Globus pallidus (tissue), 1 donor: ENCODE results near the gene SYMPK.
"Not testable (repeated sequence)": the region's sequence is repeated elsewhere in the genome, so short reads cannot be mapped to it uniquely, and the experiment has no call there.

ENCODE experiments used
- DNase-seq: peaks from one replicate; pipeline ENCODE4 v3.0.0-alpha.2; 2015; ENCODE audit warnings: low spot score

Gene SYMPK

DNA sequence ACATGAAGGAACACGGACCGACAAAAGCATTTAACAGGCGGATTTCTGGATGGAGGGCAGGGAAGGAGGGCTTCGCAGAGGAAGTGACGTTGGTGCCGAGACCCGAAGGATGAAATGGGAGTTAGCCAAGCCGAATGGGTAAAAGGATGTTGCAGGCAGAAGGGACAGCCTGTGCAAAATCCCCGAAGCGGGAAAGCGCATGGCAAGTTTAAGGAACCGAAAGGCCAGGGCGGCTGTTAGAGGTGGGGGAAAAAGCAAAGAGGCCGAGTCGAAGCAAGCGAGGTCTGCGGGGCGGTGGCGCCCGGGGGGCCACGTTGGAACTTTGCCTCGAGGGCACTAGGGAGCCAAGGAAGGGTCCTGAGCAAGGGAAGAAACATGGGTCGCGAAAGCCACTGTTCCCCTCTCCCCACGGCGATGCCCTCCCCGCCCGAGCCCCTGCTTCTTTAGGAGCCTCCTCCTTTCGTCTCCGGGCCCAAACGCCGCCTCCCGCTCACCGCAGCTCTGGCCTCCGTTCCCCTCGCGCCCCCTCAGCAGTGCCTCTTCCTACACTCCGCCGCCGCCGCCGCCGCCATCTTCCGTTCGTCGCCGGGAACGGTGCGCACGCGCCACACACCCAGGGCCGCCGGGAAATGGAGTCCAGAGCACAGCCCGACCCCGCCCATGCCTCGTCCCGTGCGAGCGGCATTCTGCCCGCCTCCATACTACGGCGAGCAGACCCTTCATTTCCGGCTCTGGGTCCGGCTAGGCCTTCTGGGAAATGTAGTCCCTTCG lies at the start of gene SYMPK:
TSS of gene SYMPK (minus strand) at position 584 of the 771 bp plus-strand sequence. CDS start 8,652 bp downstream, outside the sequence.
- DNase-seq, result peak; percentile 98

DNA sequence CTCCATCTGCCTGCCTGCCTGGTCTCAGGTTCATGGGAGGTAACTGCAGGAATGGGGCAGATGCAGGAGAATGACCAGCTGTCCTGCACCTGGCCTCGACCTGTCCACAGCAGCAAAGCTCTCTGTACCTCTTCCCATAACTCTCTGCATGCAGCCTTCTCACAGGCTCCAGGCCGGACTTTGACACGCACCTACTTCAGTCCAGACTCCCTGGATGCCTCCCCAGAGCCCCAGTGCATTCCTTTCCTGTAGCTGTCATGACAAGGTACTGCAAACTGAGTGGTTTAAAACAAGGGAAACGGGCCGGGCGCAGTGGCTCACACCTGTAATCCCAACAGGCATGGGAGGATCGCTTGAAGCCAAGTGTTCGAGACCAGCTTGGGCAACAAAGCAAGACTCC lies 48.3 kb upstream of the SYMPK start:
- no peak for DNase-seq

DNA sequence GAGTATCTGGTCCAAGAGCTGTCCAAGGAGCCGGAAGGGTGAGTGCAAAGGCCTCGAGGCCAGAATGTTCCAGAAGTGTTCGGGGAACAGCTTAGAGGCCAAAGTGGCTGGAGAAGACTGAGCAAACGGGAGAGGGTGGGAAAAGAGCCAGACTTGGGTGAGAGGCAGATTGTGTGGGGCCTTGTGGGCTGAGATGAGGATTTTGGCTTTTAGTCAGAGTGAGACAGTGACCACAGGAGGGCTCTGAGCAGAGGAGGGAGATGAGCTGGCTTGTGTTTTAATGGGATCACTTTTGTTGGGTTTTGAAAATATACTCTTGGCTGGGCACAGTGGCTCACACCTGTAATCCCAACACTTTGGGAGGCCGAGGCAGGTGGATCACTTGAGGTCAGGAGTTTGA lies 46.0 kb upstream of the SYMPK start:
- DNase-seq, result no peak

DNA sequence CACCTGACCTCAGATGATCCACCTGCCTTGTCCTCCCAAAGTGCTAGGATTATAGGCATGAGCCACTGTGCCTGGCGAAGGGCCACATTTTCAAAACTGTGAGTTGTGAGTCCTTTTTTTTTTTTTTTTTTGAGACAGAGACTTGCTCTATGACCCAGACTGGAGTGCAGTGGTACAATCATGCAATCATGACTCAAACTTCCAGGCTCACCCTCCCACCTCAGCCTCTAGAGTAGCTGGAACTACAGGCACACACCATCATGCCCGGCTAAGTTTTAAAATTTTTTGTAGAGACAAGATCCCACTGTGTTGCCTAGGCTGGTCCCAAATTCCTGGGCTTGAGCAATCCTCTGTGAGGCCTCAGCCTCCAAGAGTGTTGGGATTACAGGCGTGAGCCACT lies 43.3 kb upstream of the SYMPK start:
- DNase-seq, result no peak

DNA sequence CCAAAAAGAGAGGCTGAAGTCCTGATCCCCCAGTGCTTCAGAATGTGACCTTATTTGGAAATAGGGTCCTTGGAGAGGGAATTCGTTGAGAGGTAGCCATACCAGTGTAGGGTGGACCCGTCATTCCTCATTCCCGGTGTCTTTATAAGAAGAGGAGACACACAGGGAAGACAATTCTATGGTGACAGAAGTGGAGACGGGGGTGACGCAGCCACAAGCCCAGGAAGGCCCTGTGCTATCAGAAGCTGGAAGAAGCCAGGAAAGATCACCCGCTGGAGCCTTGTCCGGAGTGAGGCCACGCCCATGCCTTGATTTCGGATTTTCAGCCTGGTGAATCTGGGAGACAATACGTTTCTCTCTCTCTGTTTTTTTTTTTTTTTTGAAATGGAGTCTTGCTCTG lies 42.1 kb upstream of the SYMPK start:
- no peak for DNase-seq

DNA sequence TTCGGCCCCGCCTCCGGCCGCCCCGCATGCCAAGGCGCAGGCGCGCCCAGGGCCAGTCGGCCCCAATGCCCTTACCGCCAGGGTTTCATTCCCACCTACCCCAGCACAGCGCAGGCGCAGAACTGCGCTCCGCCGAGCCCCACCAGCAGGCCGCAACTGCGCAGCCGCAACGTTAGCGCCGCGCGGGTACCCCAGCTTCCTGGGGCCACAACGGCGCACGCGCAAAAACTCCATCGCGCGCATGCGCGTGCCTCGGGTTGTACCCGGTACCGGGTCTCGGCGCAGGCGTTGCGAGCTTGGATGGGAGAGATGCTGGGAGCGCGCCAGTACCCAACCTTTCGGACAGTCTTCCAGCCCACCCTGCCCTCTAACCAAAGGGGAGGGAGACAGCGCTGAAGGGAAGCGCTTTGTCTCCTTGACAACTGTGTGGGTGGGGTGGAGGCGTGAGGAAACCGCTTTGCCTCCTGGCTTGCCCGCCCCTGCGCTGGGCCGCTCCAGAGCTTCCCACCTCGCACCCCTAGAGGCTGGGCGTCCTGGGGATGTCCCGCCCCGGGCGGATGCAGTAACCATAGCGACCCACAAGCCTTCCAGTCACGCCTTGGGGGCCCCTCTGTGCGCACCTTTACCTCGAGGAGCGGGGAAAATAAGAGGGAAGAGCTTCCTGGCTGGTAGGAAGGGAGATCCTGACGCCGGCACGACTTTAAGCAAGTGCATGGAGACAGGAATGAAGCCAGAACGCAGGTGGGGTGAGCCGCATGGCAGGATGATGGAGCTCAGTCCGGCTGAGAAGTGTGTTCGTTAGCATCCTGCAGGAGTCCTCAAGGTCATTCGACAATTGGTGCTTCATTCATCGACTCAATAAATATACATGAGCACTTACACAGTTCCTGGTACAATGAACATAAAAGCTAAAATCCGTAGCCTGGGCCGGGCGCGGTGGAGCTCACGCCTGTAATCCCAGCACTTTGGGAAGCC lies 40.0 kb upstream of the SYMPK start:
- peak; percentile 98 for DNase-seq

DNA sequence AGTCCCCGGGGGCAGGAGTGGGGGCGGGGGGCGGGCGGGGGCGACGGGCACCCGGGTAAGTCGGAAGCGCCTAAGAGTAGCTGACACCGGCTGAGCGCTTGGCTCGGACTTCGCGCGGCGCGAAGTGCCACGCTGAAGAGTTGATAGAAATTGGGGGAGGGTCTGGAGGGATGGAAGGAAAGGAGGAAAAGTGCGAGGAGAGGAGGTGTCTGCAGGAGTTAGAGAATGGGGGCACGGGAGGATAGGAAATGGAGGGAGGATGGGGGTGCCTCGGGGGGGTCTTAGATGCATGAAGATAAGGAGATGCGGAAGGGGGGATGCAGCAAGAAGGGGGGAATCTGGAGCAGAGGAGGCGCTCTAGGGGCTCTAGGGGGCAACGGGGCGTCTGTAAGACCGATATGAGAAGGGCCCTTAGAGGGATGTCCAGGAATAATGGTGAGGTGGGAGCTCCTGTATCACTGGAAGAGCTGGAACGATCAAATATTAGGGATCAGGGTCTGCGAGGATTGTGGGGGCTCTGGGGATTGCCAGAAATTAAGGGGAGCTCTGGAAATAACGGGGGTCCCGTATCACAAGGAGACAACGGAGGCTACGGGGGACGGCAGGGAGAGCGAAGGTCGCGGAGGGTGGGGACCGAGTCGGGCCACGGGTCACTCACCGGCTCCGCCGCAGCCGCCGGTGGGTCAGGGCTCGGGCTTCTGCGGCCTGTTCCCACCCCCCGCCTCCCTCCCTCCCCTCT lies 39.1 kb upstream of the SYMPK start, which contains the start of gene MYPOP:
TSS of gene MYPOP (minus strand) at position 702 of the 739 bp plus-strand sequence. CDS start 840 bp downstream, outside the sequence.
- DNase-seq, result no peak

DNA sequence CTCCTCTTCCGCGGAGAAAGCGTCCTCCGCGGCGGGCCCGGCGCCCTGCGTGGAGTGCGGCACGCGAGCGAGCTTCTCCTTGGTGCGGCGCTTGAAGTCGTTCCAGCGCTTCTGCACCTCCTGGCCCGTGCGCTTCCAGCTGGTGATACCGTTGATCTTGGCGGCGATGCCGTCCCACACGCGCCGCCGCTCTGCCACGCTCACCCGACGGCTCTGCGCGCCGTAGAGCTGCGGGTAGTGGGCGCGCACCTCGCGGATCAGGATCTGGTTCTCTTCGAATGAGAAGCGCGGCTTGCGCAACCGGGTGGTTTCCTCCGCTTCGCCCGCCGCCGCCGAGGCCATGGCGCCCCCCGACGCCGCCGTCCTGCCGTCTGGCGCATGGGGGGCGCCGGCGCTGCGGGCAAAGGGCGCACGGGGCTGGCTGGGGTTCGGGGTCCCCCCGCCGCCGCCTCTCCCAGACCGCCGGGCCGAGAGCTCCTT lies 38.5 kb upstream of the SYMPK start:
- DNase-seq, result no peak

DNA sequence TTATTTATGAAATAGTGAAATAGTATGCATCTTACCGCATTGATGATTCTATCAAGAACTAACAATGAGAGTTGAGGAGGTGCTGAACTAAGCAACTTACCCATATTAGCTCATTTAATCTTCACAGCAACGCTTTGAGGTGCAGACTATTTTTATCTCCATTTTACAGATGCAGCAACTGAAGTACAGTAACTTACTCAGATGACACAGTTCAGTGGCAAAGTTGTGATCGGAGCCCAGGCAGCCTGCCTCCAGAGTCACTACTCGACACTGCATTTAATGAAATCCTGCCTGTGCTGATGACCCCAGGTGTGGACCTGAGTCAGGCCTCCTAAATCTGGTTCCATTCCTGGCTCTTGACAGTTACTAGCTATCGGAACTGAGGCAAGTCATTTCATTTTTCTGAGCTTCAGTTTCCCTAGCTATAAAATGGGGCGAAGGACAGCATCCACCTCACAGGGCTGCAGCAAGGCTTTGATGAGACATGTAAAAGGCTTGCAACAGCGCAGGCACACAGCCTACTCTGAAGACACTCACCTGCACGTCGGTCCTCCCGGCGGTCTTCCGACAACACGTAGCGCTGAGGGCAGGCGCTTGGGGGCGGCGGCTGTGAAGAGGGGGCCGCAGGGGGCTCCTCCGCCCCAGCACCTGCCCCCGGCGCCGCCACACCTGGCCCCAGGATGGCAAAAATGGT lies 37.9 kb upstream of the SYMPK start:
- no peak for DNase-seq

DNA sequence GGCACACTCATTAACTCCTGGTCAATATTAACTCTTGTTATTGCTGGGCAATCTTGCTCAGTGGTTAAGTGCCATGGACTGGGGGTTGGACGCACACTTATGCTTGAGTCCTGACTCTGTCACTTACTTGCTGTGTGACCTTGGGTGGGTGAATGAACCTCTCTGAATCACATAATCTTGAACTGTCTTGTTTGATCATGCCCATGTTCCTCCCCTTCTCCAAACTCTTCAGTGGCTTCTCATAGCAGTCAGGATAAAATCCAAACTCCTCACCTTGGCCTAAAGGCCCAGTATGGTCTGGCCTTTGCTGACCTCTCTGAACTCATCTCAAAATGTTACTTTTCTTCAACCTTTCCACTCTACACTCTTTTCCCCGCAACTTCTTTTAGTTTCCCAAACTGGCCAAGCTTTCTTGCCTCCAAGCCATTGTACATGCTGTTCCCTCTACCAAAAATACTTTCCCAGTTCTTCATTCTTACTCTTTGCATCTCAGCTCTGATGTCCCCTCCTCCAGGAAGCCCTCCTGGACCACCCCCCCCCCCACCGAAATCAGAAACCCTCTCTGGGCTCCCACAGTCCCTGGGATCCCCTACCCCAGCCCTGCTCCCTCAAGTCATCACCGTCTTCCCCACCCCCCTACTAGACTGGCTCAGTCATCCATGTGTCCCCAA lies 37.1 kb upstream of the SYMPK start:
- DNase-seq, result no peak

DNA sequence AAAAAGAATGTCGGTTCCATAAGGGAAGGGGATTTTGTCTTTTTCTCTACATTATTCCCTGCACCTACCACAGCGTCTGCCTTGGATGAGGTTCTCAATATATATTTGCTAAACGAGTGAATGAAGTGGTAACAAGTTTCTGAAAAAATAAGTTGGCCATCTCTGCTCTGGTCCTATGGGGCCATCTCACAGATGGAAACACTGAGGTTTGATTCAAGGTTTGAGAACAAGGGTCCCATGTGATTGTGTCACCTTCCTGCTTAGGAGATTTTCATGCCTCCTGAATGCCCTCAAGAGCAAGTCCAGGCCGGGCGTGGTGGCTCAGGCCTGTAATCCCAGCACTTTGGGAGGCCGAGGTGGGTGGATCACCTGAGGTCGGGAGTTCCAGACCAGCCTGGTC lies 36.3 kb upstream of the SYMPK start:
- no peak for DNase-seq

DNA sequence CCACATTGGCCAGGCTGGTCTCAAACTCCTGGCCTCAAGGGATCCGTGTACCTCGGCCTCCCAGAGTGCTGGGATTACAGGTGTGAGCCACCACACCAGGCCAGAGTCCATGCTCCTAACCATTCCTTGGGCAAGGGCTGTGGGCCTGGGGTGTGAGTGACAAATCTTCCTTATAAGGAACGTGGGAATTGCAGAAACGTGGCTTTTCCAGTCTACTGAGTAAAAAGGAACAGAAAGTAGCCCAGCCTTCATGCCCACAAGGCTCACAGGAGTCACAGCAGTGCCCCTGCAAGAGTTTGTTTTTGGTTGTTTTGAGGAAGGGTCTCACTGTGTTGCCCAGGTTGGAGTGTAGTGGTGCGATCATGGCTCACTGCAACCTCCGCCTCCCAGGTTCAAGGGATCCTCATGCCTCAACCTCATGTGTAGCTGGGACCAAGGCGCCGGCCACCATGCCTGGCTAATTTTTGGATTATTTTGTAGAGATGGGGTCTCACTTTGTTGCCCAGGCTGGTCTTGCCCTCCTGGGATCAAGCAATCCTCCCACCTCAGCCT lies 34.4 kb upstream of the SYMPK start:
- DNase-seq, result no peak

DNA sequence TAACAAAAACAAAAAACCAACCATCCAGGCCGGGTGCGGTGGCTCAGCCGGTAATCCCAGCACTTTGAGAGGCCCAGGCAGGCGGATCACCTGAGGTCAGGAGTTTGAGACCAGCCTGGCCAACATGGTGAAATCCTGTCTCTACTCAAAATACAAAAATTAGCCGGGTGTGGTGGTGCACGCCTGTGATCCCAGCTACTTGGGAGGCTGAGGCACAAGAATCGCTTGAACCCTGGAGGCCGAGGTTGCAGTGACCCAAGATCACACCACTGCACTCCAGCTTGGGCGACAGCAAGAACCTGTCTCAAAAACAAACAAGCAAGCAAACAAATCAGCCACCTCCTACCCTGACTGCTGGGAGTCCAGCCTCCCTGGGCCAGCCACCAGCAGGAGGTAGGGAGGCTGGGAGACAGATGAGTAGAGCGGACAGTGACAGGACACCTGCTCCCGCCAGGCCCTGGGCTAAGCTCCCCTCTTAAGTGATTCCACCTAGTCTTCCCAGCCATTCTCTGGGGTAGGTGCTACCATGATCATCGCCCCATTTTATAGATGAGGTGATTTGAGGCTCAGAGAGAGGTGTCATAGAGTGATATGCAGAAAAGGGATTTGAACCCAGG lies 33.1 kb upstream of the SYMPK start:
- DNase-seq, result not testable (repeated sequence)

DNA sequence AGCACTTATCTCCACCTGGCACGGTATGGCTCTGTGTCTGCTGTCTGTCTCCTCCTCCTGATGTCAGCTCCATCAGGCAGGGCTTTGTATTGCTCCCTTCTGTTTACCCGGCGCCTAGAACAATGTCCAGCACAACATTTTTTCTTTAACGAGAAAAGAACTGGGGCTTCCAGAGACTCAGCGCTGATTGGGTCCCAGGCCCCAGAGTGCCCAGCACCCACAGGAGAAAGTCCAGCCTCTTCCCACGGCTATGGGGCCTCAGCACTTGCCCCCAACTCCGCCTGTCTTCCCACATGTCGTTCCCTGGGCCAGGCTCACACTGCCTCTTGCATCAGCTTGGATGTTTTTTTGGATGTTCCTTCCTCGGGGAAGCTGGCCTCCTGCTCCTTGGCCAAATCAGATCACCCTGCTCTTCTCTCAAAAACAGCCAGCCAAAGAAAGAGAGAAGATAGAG lies 32.6 kb upstream of the SYMPK start:
- DNase-seq, result peak; percentile 20

DNA sequence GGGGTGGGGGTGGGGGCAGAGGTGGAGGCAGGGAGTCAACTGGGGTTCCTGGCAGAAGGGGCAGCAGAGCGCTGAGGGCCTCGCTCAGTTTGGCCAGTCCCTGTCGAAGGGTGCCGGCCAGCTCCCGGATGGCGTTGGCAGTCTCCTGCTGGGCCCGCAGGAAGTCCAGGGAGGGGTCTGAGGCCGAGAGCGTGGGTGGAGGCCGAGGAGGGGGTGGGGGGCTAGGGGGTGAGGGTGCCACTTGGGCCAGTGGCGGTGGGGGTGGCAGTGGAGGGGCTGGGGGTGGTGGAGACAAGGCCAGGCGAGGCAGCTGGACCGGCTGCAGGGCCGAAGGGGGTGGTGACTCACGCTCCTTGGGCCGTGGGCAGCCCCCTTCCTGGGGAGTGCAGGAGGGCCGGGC lies 27.9 kb upstream of the SYMPK start:
- no peak for DNase-seq

DNA sequence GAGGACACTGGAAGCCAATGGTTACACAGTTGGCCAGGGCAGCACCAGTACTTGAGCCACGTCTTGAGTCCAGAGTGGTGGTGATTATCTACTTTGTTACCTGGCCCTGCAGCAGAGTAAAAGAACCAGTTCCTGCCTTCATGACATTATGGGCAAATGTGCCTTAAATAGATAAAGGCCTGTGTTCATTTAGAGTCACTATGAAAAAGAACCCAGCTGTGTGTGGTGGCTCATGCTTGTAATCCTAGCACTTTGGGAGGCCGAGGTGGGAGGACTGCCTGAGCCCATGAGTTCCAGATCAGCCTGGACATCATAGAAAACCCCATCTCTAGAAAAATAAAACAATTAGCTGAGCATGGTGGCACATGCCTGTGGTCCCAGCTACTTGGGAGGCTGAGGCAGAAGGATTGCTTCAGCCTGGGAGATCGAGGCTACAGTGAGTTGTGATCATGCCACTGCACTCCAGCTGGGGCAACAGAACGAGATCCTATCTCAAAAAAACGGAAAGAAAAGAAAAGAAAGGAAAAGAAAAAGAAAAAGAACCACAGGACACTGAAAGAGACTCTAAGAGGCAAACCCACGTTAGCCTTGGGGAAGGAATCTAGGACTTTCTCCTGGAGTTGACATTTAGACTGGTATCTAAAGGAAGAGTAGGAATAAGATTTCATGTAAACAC lies 26.4 kb upstream of the SYMPK start:
- no peak for DNase-seq

DNA sequence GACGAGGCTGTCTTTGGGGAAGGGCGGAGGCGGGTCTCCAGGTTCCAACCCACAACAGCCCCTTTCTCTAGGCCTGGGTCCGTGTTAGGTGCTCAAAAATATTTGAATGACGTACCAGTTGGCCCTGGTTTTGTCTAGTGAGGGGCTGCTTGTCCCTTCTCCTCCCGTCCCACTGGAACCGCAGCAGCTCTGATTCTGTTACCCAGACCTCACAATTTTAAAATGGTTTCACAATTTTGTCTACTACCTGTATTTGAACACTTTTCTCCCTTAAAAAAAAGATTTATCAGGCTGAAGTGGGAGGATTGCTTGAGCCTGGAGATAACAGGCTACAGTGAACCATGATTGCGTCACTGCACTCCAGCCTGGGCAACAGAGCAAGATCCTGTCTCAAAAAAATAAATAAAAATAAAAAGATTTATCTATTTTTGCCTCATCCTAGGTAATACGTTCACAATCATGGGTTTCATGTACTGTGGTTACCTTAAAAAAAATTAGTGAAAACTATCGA lies 24.3 kb upstream of the SYMPK start:
- no peak for DNase-seq

DNA sequence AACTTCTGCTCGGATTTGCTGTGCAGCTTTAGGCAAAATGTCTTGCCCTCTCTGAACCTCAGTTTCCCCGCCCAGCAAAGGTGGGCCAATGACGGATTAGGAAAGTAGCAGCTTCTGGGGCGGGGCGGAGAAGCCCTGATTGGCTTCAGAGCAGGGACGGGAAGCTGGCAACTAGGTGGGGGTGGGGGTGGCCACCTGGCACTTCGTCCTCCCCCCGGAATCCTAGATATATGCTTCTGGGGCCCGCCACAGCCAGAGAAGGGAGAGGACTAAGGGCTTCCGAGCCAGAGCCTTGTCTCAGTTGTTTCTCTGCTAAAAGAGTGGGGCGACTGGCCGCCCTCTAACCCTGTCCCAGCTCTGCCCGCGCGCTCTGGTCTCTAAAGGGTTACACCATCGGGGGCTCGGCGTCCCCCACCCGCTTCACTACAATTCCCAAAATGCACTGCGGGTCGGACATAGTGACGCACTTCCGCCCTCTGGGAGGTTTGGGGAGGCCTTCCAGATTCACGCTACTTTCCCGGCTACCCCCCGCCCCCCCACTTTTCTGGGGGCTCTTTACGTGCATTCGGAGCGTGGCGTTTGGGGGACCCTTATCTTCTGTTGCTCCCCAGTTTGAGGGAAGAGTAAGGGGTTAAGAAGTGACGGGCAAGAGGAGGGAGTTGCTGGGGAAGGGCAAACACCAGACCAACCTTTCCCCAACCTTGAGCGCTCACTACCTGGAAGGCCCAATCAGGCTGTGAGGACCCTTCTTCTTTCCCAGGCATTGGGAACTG lies 23.7 kb upstream of the SYMPK start:
- DNase-seq, result peak; percentile 91
